DOHH2 (cell line): Measurements from ENCODE around the gene DMTF1.
A peak's percentile ranks its signal among the peaks of the same experiment; 100 is the strongest.

Experiments used
- H3F3A ChIP-seq: fragments of 200-600 bp; sonication (generic), shearing (Covaris generic); 2 replicates; pipeline ENCODE4 v1.6.0; 2016; ENCODE audit warnings: antibody characterized with exemption, mild to moderate bottlenecking; ENCODE audit not compliant: control insufficient read depth, insufficient read depth
- H3K27ac ChIP-seq: fragments of 200-600 bp; sonication (generic); 2 replicates; pipeline ENCODE4 v1.5.1; 2014; ENCODE audit warnings: low read depth, mild to moderate bottlenecking, low read length, moderate library complexity
- H3K27me3 ChIP-seq: fragments of 200-600 bp; sonication (generic); 2 replicates; pipeline ENCODE4 v1.6.1; 2014; ENCODE audit warnings: mild to moderate bottlenecking, low read length, mixed read lengths; ENCODE audit not compliant: control insufficient read depth
- H3K36me3 ChIP-seq: fragments of 200-600 bp; sonication (generic); 2 replicates; pipeline ENCODE4 v1.6.1; 2014; ENCODE audit warnings: mild to moderate bottlenecking, low read length, moderate library complexity, mixed read lengths; ENCODE audit not compliant: control insufficient read depth
- H3K4me1 ChIP-seq: fragments of 200-600 bp; sonication (generic); 2 replicates; pipeline ENCODE4 v1.6.1; 2014; ENCODE audit warnings: mild to moderate bottlenecking, low read length, mixed read lengths; ENCODE audit not compliant: control insufficient read depth
- H3K4me2 ChIP-seq: fragments of 200-600 bp; sonication (generic); 2 replicates; pipeline ENCODE4 v1.6.0; 2014; ENCODE audit warnings: mild to moderate bottlenecking, low read length, moderate library complexity
- H3K4me3 ChIP-seq: fragments of 200-600 bp; sonication (generic); 2 replicates; pipeline ENCODE4 v1.5.1; 2014; ENCODE audit warnings: mild to moderate bottlenecking, low read length, mixed read lengths
- H3K79me2 ChIP-seq: fragments of 200-600 bp; sonication (generic); 2 replicates; pipeline ENCODE4 v1.6.1; 2014; ENCODE audit warnings: mild to moderate bottlenecking, low read length, mixed read lengths; ENCODE audit not compliant: control insufficient read depth
- H3K9me2 ChIP-seq: fragments of 200-600 bp; sonication (generic); replicated peaks from 2 replicates; pipeline ENCODE4 v1.6.1; 2014; ENCODE audit warnings: mild to moderate bottlenecking, low read length, mixed read lengths; ENCODE audit not compliant: control insufficient read depth
- H3K9me3 ChIP-seq: fragments of 200-600 bp; sonication (generic); 2 replicates; pipeline ENCODE4 v1.6.1; 2014; ENCODE audit warnings: antibody characterized with exemption, low read length, mixed read lengths; ENCODE audit not compliant: control insufficient read depth, insufficient read depth
- H4K20me1 ChIP-seq: fragments of 200-600 bp; sonication (generic); 2 replicates; pipeline ENCODE4 v1.6.0; 2014; ENCODE audit warnings: low read depth, mild to moderate bottlenecking, antibody characterized with exemption, low read length, moderate library complexity; ENCODE audit not compliant: control insufficient read depth, insufficient read depth
- CTCF ChIP-seq: fragments of 200-600 bp; sonication (generic); IDR thresholded peaks from one replicate; pipeline ENCODE4 v1.5.1; 2014; ENCODE audit warnings: antibody characterized with exemption, mild to moderate bottlenecking, low read depth, low read length; ENCODE audit not compliant: poor library complexity, severe bottlenecking
- EZH2phosphoT487 ChIP-seq: fragments of 200-600 bp; sonication (generic); IDR thresholded peaks from 2 replicates; pipeline ENCODE4 v1.6.1; 2017; ENCODE audit warnings: borderline replicate concordance, mild to moderate bottlenecking, antibody characterized with exemption, low read length, moderate library complexity, mixed read lengths

The DMTF1 gene

GRCh38 chr7:87215046-87215445 lies 62.8 kb downstream of the DMTF1 start:
- TF ChIP-seq EZH2phosphoT487 (no peak), CTCF (no peak)
- Histone ChIP-seq H3K36me3 (peaks cover 93% of the 10 kb centered on the region), H3K9me2 (no peaks in the 10 kb centered on the region), H3K4me3 (peak overlapping the region; percentile 90), H3K79me2 (peaks cover 92% of the 10 kb centered on the region), H4K20me1 (peaks cover 35% of the 10 kb centered on the region), H3K27ac (peak overlapping the region; percentile 96), H3K4me2 (peak overlapping the region; percentile 74), H3K9me3 (peaks cover 22% of the 10 kb centered on the region), H3K27me3 (no peaks in the 10 kb centered on the region), H3F3A (peaks cover 41% of the 10 kb centered on the region), H3K4me1 (peaks cover 64% of the 10 kb centered on the region)

GRCh38 chr7:87216701-87217508 lies 64.7 kb downstream of the DMTF1 start:
- TF ChIP-seq EZH2phosphoT487 (no peak), CTCF (no peak)
- Histone ChIP-seq H3K27me3 (no peaks in the 10 kb centered on the region), H3K9me3 (peaks cover 4% of the 10 kb centered on the region), H3K79me2 (peaks cover 83% of the 10 kb centered on the region), H3K4me1 (peaks cover 70% of the 10 kb centered on the region), H3K4me3 (peak overlapping the region; percentile 90), H3F3A (peaks cover 41% of the 10 kb centered on the region), H3K4me2 (peak overlapping the region; percentile 74), H3K27ac (peak overlapping the region; percentile 96), H3K36me3 (peaks cover 77% of the 10 kb centered on the region), H4K20me1 (peaks cover 25% of the 10 kb centered on the region), H3K9me2 (no peaks in the 10 kb centered on the region)

GRCh38 chr7:87217983-87218653 lies 65.9 kb downstream of the DMTF1 start:
- TF ChIP-seq CTCF (no peak), EZH2phosphoT487 (no peak)
- Histone ChIP-seq H3K27me3 (no peaks in the 10 kb centered on the region), H3K9me2 (no peaks in the 10 kb centered on the region), H3K4me3 (peak overlapping the region; percentile 90), H4K20me1 (peaks cover 18% of the 10 kb centered on the region), H3K79me2 (peaks cover 71% of the 10 kb centered on the region), H3K9me3 (no peaks in the 10 kb centered on the region), H3K4me2 (peak overlapping the region; percentile 74), H3F3A (peaks cover 41% of the 10 kb centered on the region), H3K4me1 (peaks cover 58% of the 10 kb centered on the region), H3K36me3 (peaks cover 65% of the 10 kb centered on the region), H3K27ac (peak overlapping the region; percentile 96)
